Activated T-cell treated with anti-CD3 and anti-CD28 coated beads, Interleukin-2, amount 50 U/mL, for 72 hours (primary cell): Measurements from ENCODE around the gene ISYNA1. TPM values are rescaled to one million over a fixed set of nuclear protein-coding genes. Genes with fewer than 3 reads are reported as not detected.
A peak's percentile ranks its signal among the peaks of the same experiment; 100 is the strongest.

Source experiments
- ATAC-seq, 2 donors: fragments of 150-1000 bp; cut with Tn5 transposase; replicated peaks in 1 of 2; 2 replicates each; pipeline ENCODE4 v1.10.0; 2021; ENCODE audit warnings: moderate library complexity in 2 of 2, mild to moderate bottlenecking in 1 of 2
- DNase-seq, 2 donors: peaks; one replicate each; pipeline ENCODE4 v3.0.0; 2021 to 2022; ENCODE audit warnings: mixed read lengths in 1 of 2
- H3K27ac Mint-ChIP-seq: one replicate; pipeline ENCODE4 v1.8.0; 2022; ENCODE audit warnings: mild to moderate bottlenecking, moderate library complexity, mixed read lengths
- H3K27me3 Mint-ChIP-seq: one replicate; pipeline ENCODE4 v1.8.0; 2022; ENCODE audit warnings: low read depth, mixed read lengths
- H3K36me3 Mint-ChIP-seq, 2 donors: one replicate each; pipeline ENCODE4 v1.8.0; 2022; ENCODE audit warnings: mixed read lengths in 2 of 2, mild to moderate bottlenecking in 1 of 2; ENCODE audit not compliant: insufficient read depth in 2 of 2
- H3K4me1 Mint-ChIP-seq: one replicate; pipeline ENCODE4 v1.8.0; 2022; ENCODE audit warnings: low read depth, mixed read lengths
- H3K4me3 Mint-ChIP-seq, 2 donors: one replicate each; pipeline ENCODE4 v1.8.0; 2022; ENCODE audit warnings: mild to moderate bottlenecking in 2 of 2, mixed read lengths in 2 of 2, moderate library complexity in 2 of 2
- H3K9me3 Mint-ChIP-seq, 2 donors: one replicate each; pipeline ENCODE4 v1.8.0; 2022; ENCODE audit warnings: mixed read lengths in 2 of 2
- total RNA-seq, 2 donors: library from RNA; stranded (reverse); gene quantifications; one replicate each; pipeline ENCODE4 v1.2.3, GENCODE V29; 2022

ISYNA1 gene
- total RNA-seq, 2 donors from 2014 or later = 20.5 to 24.8 TPM

- Mint-ChIP-seq H3K4me3 (peak overlapping the region; percentile 41 to 45), H3K27me3 (peaks cover 57% of the 10 kb centered on the region), H3K36me3 (no peaks in the 10 kb centered on the region), H3K4me1 (peaks cover 9% of the 10 kb centered on the region), H3K9me3 (no peaks in the 10 kb centered on the region), H3K27ac (no peak overlapping the region)
- DNase-seq (no peak), ATAC-seq (no peak)
These were observed 48.2 kb downstream of the ISYNA1 start for GRCh38 chr19:18389726-18390064.

- ATAC-seq = no peak
- Mint-ChIP-seq H3K4me3 (peak overlapping the region; percentile 45 to 83), H3K27me3 (peaks cover 61% of the 10 kb centered on the region)
These were observed 48.8 kb downstream of the ISYNA1 start for GRCh38 chr19:18388960-18389725.

GRCh38 chr19:18388100-18388959, 49.6 kb downstream of the ISYNA1 start:
- Mint-ChIP-seq H3K9me3 (no peaks in the 10 kb centered on the region), H3K4me1 (peaks cover 9% of the 10 kb centered on the region), H3K27me3 (peaks cover 61% of the 10 kb centered on the region), H3K36me3 (no peaks in the 10 kb centered on the region), H3K4me3 (peak overlapping the region; percentile 83 to 86), H3K27ac (no peak overlapping the region)
- peak; percentile 87 to 88 for ATAC-seq
- DNase-seq = peak; percentile 72 to 89

More at GRCh38 chr19:18388960-18389725, 48.8 kb downstream of the ISYNA1 start:
- Mint-ChIP-seq H3K27ac (no peak overlapping the region), H3K36me3 (no peaks in the 10 kb centered on the region), H3K9me3 (no peaks in the 10 kb centered on the region), H3K4me1 (peaks cover 9% of the 10 kb centered on the region)
- DNase-seq = no peak

GRCh38 chr19:18386543-18387271, 51.2 kb downstream of the ISYNA1 start:
- ATAC-seq = no peak
- H3K27me3 Mint-ChIP-seq = peaks cover 61% of the 10 kb centered on the region
- H3K4me3 Mint-ChIP-seq = peak overlapping the region in 1 of 2 donors; percentile 56
- peaks cover 9% of the 10 kb centered on the region for H3K4me1 Mint-ChIP-seq
- no peak overlapping the region for H3K27ac Mint-ChIP-seq
- H3K36me3 Mint-ChIP-seq = no peaks in the 10 kb centered on the region
- no peak for DNase-seq
- H3K9me3 Mint-ChIP-seq = no peaks in the 10 kb centered on the region

GRCh38 chr19:18385675-18386542, 52.0 kb downstream of the ISYNA1 start, which contains the start of gene GDF15:
GDF15 (plus strand) TSS chr19:18386158; CDS start chr19:18386190, 32 bp downstream.
- peaks cover 59% of the 10 kb centered on the region for H3K27me3 Mint-ChIP-seq
- no peaks in the 10 kb centered on the region for H3K9me3 Mint-ChIP-seq
- no peak within 1 kb of the TSS for H3K27ac Mint-ChIP-seq
- peak; percentile 33 to 42 for ATAC-seq
- peak within 1 kb of the TSS in 1 of 2 donors; percentile 56 for H3K4me3 Mint-ChIP-seq
- H3K4me1 Mint-ChIP-seq = peaks cover 9% of the 10 kb centered on the region
- no peaks in the 10 kb centered on the region for H3K36me3 Mint-ChIP-seq
- DNase-seq = peak; percentile 51 to 67

GRCh38 chr19:18385359-18385674, 52.6 kb downstream of the ISYNA1 start:
- ATAC-seq (no peak), DNase-seq (no peak)
- H3K4me1 Mint-ChIP-seq = peaks cover 9% of the 10 kb centered on the region
- no peak overlapping the region for H3K27ac Mint-ChIP-seq
- no peak overlapping the region for H3K4me3 Mint-ChIP-seq
- H3K36me3 Mint-ChIP-seq = no peaks in the 10 kb centered on the region
- no peaks in the 10 kb centered on the region for H3K9me3 Mint-ChIP-seq
- peaks cover 53% of the 10 kb centered on the region for H3K27me3 Mint-ChIP-seq

GRCh38 chr19:18384775-18385174, 53.2 kb downstream of the ISYNA1 start:
- peaks cover 9% of the 10 kb centered on the region for H3K4me1 Mint-ChIP-seq
- H3K4me3 Mint-ChIP-seq = no peak overlapping the region
- DNase-seq = no peak
- no peaks in the 10 kb centered on the region for H3K36me3 Mint-ChIP-seq
- H3K9me3 Mint-ChIP-seq = no peaks in the 10 kb centered on the region
- H3K27me3 Mint-ChIP-seq = peaks cover 48% of the 10 kb centered on the region
- ATAC-seq = no peak
- H3K27ac Mint-ChIP-seq = no peak overlapping the region

Other genes starting within 250 kb of the ISYNA1 start
- 10 to 100 TPM in 1 of 2 donors, 1 to 10 TPM in 1; 9.8 to 10.1 TPM for gene MPV17L2, start 244.9 kb downstream of the ISYNA1 start, total RNA-seq
- 1 to 10 TPM; 1.8 to 1.9 TPM for gene RAB3A, start 234.1 kb downstream of the ISYNA1 start, total RNA-seq
- gene PDE4C, start 211.7 kb downstream of the ISYNA1 start, total RNA-seq = under 1 TPM in 1 of 2 donors, not detected in 1; 0.10 TPM
- gene IQCN, start 163.7 kb downstream of the ISYNA1 start, total RNA-seq = 1 to 10 TPM; 2.2 to 2.8 TPM
- 100 to 1,000 TPM; 197 to 235 TPM for gene JUND, start 156.5 kb downstream of the ISYNA1 start, total RNA-seq
- 100 to 1,000 TPM; 178 to 250 TPM for gene LSM4, start 115.1 kb downstream of the ISYNA1 start, total RNA-seq
- gene PGPEP1, start 97.5 kb downstream of the ISYNA1 start, total RNA-seq = 10 to 100 TPM; 55.5 to 58.0 TPM
- under 1 TPM in 1 of 2 donors, not detected in 1; 0.60 TPM for gene GDF15, start 52.0 kb downstream of the ISYNA1 start, total RNA-seq
- gene LRRC25, start 40.5 kb downstream of the ISYNA1 start, total RNA-seq = not detected
- gene SSBP4, start 18.7 kb downstream of the ISYNA1 start, total RNA-seq = 10 to 100 TPM; 46.8 to 48.1 TPM
- gene ELL, start 83.9 kb upstream of the ISYNA1 start, total RNA-seq = 10 to 100 TPM; 25.9 to 32.3 TPM
- gene FKBP8, start 105.4 kb upstream of the ISYNA1 start, total RNA-seq = 100 to 1,000 TPM; 223 to 239 TPM
- 100 to 1,000 TPM; 127 to 139 TPM for gene KXD1, start 119.7 kb upstream of the ISYNA1 start, total RNA-seq
- gene UBA52, start 133.7 kb upstream of the ISYNA1 start, total RNA-seq = 1,000 to 10,000 TPM; 1,602 TPM
- gene REX1BD, start 150.7 kb upstream of the ISYNA1 start, total RNA-seq = 10 to 100 TPM; 46.2 to 59.5 TPM
- gene CRLF1, start 168.7 kb upstream of the ISYNA1 start, total RNA-seq = not detected
- gene TMEM59L, start 174.7 kb upstream of the ISYNA1 start, total RNA-seq = 1 to 10 TPM in 1 of 2 donors, under 1 TPM in 1; 0.49 to 2.0 TPM
- 10 to 100 TPM; 10.1 to 11.1 TPM for gene KLHL26, start 198.9 kb upstream of the ISYNA1 start, total RNA-seq
- gene CRTC1, start 245.5 kb upstream of the ISYNA1 start, total RNA-seq = 1 to 10 TPM; 7.1 to 7.3 TPM